Activated B cell treated with CpG ODN at 0.5 μM for 24 hours (primary cell): ENCODE measurements around the gene CDC14A. TPM values are rescaled to one million over a fixed set of nuclear protein-coding genes. Genes with fewer than 3 reads are reported as not detected.

Experiments used
- ATAC-seq: fragments of 200-7000 bp; cut with Tn5 transposase; one replicate; pipeline ENCODE4 v1.10.0; 2021; ENCODE audit warnings: low read depth, mild to moderate bottlenecking, moderate library complexity
- CTCF ChIA-PET: fragments of 350-600 bp; sonication (Branson Sonifier 250); formaldehyde crosslinking; loops from one replicate; lab custom pipeline; 2021; ENCODE audit warnings: antibody characterized with exemption; lab: Charles Lee
- POLR2A ChIA-PET: fragments of 350-600 bp; sonication (Branson Sonifier 250); formaldehyde crosslinking; loops from one replicate; lab custom pipeline; 2021; ENCODE audit warnings: antibody characterized with exemption; lab: Charles Lee
- DNase-seq: peaks from one replicate; pipeline ENCODE4 v3.0.0; 2022
- H3K27ac Mint-ChIP-seq: one replicate; pipeline ENCODE4 v1.8.0; 2020; ENCODE audit warnings: mixed read lengths
- H3K27me3 Mint-ChIP-seq: one replicate; pipeline ENCODE4 v1.8.0; 2021; ENCODE audit warnings: mixed read lengths
- H3K36me3 Mint-ChIP-seq: one replicate; pipeline ENCODE4 v1.8.0; 2021; ENCODE audit warnings: low read depth, mixed read lengths
- H3K4me1 Mint-ChIP-seq: one replicate; pipeline ENCODE4 v1.8.0; 2021; ENCODE audit warnings: mixed read lengths
- H3K4me3 Mint-ChIP-seq: one replicate; pipeline ENCODE4 v1.8.0; 2020; ENCODE audit warnings: mild to moderate bottlenecking, mixed read lengths
- H3K9me3 Mint-ChIP-seq: one replicate; pipeline ENCODE4 v1.8.0; 2020; ENCODE audit warnings: mixed read lengths
- CTCF ChIP-seq: fragments of 200-600 bp; IDR thresholded peaks from one replicate; pipeline ENCODE4 v1.8.0; 2022; ENCODE audit warnings: antibody characterized with exemption, mild to moderate bottlenecking
- intact Hi-C: fragments of 100-400 bp; cut with micrococcal nuclease; formaldehyde crosslinking; loops from one replicate; pipeline ENCODE4 v1.15.1; 2024
- total RNA-seq: library from RNA; stranded (reverse); gene quantifications from 2 replicates; pipeline ENCODE4 v1.2.3, GENCODE V29; 2022

Gene CDC14A
- total RNA-seq, 1 donor from 2014 or later, result 16.8 TPM

- ATAC-seq (no peak), DNase-seq (no peak)
- Mint-ChIP-seq H3K4me3 (no peak overlapping the region), H3K36me3 (peaks cover 9% of the 10 kb centered on the region), H3K27ac (no peak overlapping the region), H3K4me1 (peaks cover 4% of the 10 kb centered on the region), H3K9me3 (no peaks in the 10 kb centered on the region), H3K27me3 (no peaks in the 10 kb centered on the region)
- no peak for TF ChIP-seq CTCF
- intact Hi-C loops, result no loop called here
- ChIA-PET POLR2A (no interaction called here), CTCF (no interaction called here)
Measured at GRCh38 chr1:100347009-100347966, 5.0 kb upstream of the CDC14A start.

GRCh38 chr1:100348549-100349144, 3.7 kb upstream of the CDC14A start:
- no peak for TF ChIP-seq CTCF
- Mint-ChIP-seq H3K9me3 (no peaks in the 10 kb centered on the region), H3K36me3 (peaks cover 18% of the 10 kb centered on the region), H3K4me1 (peaks cover 9% of the 10 kb centered on the region), H3K27me3 (no peaks in the 10 kb centered on the region), H3K27ac (no peak overlapping the region), H3K4me3 (no peak overlapping the region)
- CTCF ChIA-PET, result no interaction called here
- intact Hi-C loops, result no loop called here
- ATAC-seq (no peak), DNase-seq (no peak)
- POLR2A ChIA-PET, result no interaction called here

- CTCF ChIA-PET, result no interaction called here
- Mint-ChIP-seq H3K9me3 (no peaks in the 10 kb centered on the region), H3K36me3 (peaks cover 18% of the 10 kb centered on the region), H3K27me3 (no peaks in the 10 kb centered on the region), H3K27ac (no peak overlapping the region), H3K4me3 (no peak overlapping the region), H3K4me1 (peaks cover 15% of the 10 kb centered on the region)
- TF ChIP-seq CTCF, result no peak
- intact Hi-C loops, result no loop called here
- POLR2A ChIA-PET, result no interaction called here
- DNase-seq (no peak), ATAC-seq (no peak)
Measured at GRCh38 chr1:100349246-100349645, 3.1 kb upstream of the CDC14A start.

- no peak for ATAC-seq
- CTCF ChIA-PET, result interaction anchor here (1.3 kb wide), 1 partner anchor 85 kb away, joined by 5 read pairs; the partner anchor contains the start of gene RTCA
- no peaks in the 10 kb centered on the region for H3K27me3 Mint-ChIP-seq
- DNase-seq, result no peak
- H3K4me3 Mint-ChIP-seq, result peak overlapping the region; percentile 99
- POLR2A ChIA-PET, result interaction anchor here (0.8 to 4.8 kb wide), 4 partner anchors 16 to 959 kb away, joined by 3 to 34 read pairs (median 4); partner anchors contain the start of gene RTCA
- no peaks in the 10 kb centered on the region for H3K9me3 Mint-ChIP-seq
- intact Hi-C loops, result loop anchor here (1.0 to 5.0 kb wide), 7 partner anchors 72 to 1057 kb away; partner anchors contain the start of genes RTCA, SLC35A3 and TRMT13
- H3K4me1 Mint-ChIP-seq, result peaks cover 30% of the 10 kb centered on the region
- peak overlapping the region; percentile 96 for H3K27ac Mint-ChIP-seq
- H3K36me3 Mint-ChIP-seq, result peaks cover 27% of the 10 kb centered on the region
- no peak for TF ChIP-seq CTCF
Measured at GRCh38 chr1:100350787-100351094, 1.6 kb upstream of the CDC14A start.
